Measurements from ENCODE around the gene ZNF446. TPM values are rescaled to one million over a fixed set of nuclear protein-coding genes. Genes with fewer than 3 reads are reported as not detected.

ZNF446 gene
- total and polyA plus RNA-seq, 9 of the 15 experiments (the other 6 are each of a cell fraction or from before 2014, with no cell fraction given) = 0.07 to 4.8 (median 1.2) TPM

GRCh38 chr19:58519355-58520256 is 43.5 kb downstream of the ZNF446 start, which contains the start of gene ZBTB45 (continued):
- peak; percentile 29; the same call in 1 of the 2 replicates for TF ChIP-seq NFE2 (IDR thresholded peaks at IDR 0.05; ENCODE audit: low read depth)
- TF ChIP-seq, protein P1, sequence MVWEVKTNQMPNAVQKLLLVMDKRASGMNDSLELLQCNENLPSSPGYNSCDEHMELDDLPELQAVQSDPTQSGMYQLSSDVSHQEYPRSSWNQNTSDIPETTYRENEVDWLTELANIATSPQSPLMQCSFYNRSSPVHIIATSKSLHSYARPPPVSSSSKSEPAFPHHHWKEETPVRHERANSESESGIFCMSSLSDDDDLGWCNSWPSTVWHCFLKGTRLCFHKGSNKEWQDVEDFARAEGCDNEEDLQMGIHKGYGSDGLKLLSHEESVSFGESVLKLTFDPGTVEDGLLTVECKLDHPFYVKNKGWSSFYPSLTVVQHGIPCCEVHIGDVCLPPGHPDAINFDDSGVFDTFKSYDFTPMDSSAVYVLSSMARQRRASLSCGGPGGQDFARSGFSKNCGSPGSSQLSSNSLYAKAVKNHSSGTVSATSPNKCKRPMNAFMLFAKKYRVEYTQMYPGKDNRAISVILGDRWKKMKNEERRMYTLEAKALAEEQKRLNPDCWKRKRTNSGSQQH (CRISPR knock-in tag; IDR thresholded peaks at IDR 0.05) = 0 out of 2 replicates have a peak, but pooled peaks have one; percentile 38
- TF ChIP-seq IRF2 (CRISPR knock-in tag; IDR thresholded peaks at IDR 0.05) = no peak; the same call in 1 of the 2 replicates
- TF ChIP-seq PHF8 (IDR thresholded peaks at IDR 0.05; ENCODE audit: borderline replicate concordance, low read length) = peak; percentile 98
- peak; percentile 87 for TF ChIP-seq KDM5B (IDR thresholded peaks at IDR 0.05; ENCODE audit: insufficient replicate concordance, low read depth, low read length)
- TF ChIP-seq NELFE (IDR thresholded peaks at IDR 0.05; ENCODE audit: insufficient read depth, insufficient read length) = no peak
- peak; percentile 96 for TF ChIP-seq TAF9B (IDR thresholded peaks at IDR 0.05; ENCODE audit: partially characterized antibody)
- TF ChIP-seq SRSF3 (IDR thresholded peaks at IDR 0.05; ENCODE audit: insufficient read depth, low read length) = no peak
- TF ChIP-seq WHSC1 (IDR thresholded peaks at IDR 0.05; ENCODE audit: low read length) = no peak
- peak; percentile 57; the same call in 1 of the 2 replicates for TF ChIP-seq CAMTA2 (CRISPR knock-in tag; conservative IDR thresholded peaks at IDR 0.05)
- TF ChIP-seq, protein P2, sequence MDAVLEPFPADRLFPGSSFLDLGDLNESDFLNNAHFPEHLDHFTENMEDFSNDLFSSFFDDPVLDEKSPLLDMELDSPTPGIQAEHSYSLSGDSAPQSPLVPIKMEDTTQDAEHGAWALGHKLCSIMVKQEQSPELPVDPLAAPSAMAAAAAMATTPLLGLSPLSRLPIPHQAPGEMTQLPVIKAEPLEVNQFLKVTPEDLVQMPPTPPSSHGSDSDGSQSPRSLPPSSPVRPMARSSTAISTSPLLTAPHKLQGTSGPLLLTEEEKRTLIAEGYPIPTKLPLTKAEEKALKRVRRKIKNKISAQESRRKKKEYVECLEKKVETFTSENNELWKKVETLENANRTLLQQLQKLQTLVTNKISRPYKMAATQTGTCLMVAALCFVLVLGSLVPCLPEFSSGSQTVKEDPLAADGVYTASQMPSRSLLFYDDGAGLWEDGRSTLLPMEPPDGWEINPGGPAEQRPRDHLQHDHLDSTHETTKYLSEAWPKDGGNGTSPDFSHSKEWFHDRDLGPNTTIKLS (IDR thresholded peaks at IDR 0.05; ENCODE audit: borderline replicate concordance, low read depth) = peak; percentile 71; the same call in 1 of the 2 replicates
- TF ChIP-seq ZBTB26 (CRISPR knock-in tag; IDR thresholded peaks at IDR 0.05) = peak; percentile 68
- TF ChIP-seq MTF1 (CRISPR knock-in tag; IDR thresholded peaks at IDR 0.05; ENCODE audit: borderline replicate concordance) = no peak
- peak; percentile 64 for TF ChIP-seq SAP30 (IDR thresholded peaks at IDR 0.05; ENCODE audit: borderline replicate concordance, insufficient read depth, low read depth, low read length, poor library complexity, severe bottlenecking)
- peak; percentile 22; the same call in 1 of the 2 replicates for TF ChIP-seq DPF2 (IDR thresholded peaks at IDR 0.05)
- TF ChIP-seq KDM2B (CRISPR knock-in tag; IDR thresholded peaks at IDR 0.05) = 0 out of 2 replicates have a peak, but pooled peaks have one; percentile 19
- TF ChIP-seq BDP1 (IDR thresholded peaks at IDR 0.05; ENCODE audit: insufficient read depth, insufficient read length) = no peak
- TF ChIP-seq TCF7L2 (IDR thresholded peaks at IDR 0.05; ENCODE audit: low read depth, low read length) = no peak
- 0 out of 2 replicates have a peak, but pooled peaks have one; percentile 65 for TF ChIP-seq ZNF780A (CRISPR knock-in tag; IDR thresholded peaks at IDR 0.05)
- TF ChIP-seq C11orf30 (IDR thresholded peaks at IDR 0.05; ENCODE audit: low read depth) = peak; percentile 100
- TF ChIP-seq, protein P3, sequence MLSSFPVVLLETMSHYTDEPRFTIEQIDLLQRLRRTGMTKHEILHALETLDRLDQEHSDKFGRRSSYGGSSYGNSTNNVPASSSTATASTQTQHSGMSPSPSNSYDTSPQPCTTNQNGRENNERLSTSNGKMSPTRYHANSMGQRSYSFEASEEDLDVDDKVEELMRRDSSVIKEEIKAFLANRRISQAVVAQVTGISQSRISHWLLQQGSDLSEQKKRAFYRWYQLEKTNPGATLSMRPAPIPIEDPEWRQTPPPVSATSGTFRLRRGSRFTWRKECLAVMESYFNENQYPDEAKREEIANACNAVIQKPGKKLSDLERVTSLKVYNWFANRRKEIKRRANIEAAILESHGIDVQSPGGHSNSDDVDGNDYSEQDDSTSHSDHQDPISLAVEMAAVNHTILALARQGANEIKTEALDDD (IDR thresholded peaks at IDR 0.05) = no peak
- TF ChIP-seq NCOA1 (IDR thresholded peaks at IDR 0.05; ENCODE audit: low read depth) = peak; percentile 99
- peak; percentile 77 for TF ChIP-seq HDAC3 (IDR thresholded peaks at IDR 0.05; ENCODE audit: borderline replicate concordance, partially characterized antibody)
